Caco-2 (cell line): ENCODE data around the gene CARD9. TPM values are rescaled to one million over a fixed set of nuclear protein-coding genes. Genes with fewer than 3 reads are reported as not detected.

Source experiments
- BruUV-seq: library from RNA; stranded (reverse); fragments of 400-500 nt; replicated peaks from 2 replicates; lab custom pipeline; 2021; lab: Mats Ljungman, UMichigan
- CTCF ChIA-PET: fragments of 300-600 bp; sonication (Branson Sonifier 250); formaldehyde crosslinking; loops from one replicate; lab custom pipeline; 2022; ENCODE audit warnings: antibody characterized with exemption; lab: Charles Lee
- POLR2A ChIA-PET: fragments of 300-600 bp; sonication (Branson Sonifier 250); formaldehyde crosslinking; loops from one replicate; lab custom pipeline; 2022; ENCODE audit warnings: antibody characterized with exemption; lab: Charles Lee
- DNase-seq, 2 experiments: peaks; one replicate each; pipeline versions ENCODE4 v3.0.0 to v3.0.0-alpha.2; 2020 to 2022
- H3K27me3 ChIP-seq: replicated peaks from 2 replicates; pipeline ENCODE4 v1.6.0; 2011; ENCODE audit warnings: low read length; ENCODE audit not compliant: control insufficient read depth, insufficient read depth
- H3K36me3 ChIP-seq: 2 replicates; pipeline ENCODE4 v1.5.1; 2011; ENCODE audit warnings: low read length; ENCODE audit not compliant: control insufficient read depth, insufficient read depth
- H3K4me1 ChIP-seq: fragments of 250-450 bp; sonication (Bioruptor Pico); 2 replicates; pipeline ENCODE4 v1.5.1; 2020; ENCODE audit warnings: mild to moderate bottlenecking
- H3K4me3 ChIP-seq: 2 replicates; pipeline ENCODE4 v1.5.1; 2011; ENCODE audit warnings: low read depth, mild to moderate bottlenecking, control low read depth, low read length
- H3K9me3 ChIP-seq: fragments of 250-450 bp; sonication (Bioruptor Pico); 2 replicates; pipeline ENCODE4 v1.5.1; 2020; ENCODE audit warnings: mild to moderate bottlenecking, moderate library complexity
- H3K27ac Mint-ChIP-seq: one replicate; pipeline ENCODE4 v1.8.0; 2022; ENCODE audit warnings: mixed read lengths; ENCODE audit not compliant: unreplicated experiment
- H3K27me3 Mint-ChIP-seq: one replicate; pipeline ENCODE4 v1.8.0; 2022; ENCODE audit warnings: mixed read lengths; ENCODE audit not compliant: insufficient read depth, unreplicated experiment
- H3K36me3 Mint-ChIP-seq: one replicate; pipeline ENCODE4 v1.8.0; 2022; ENCODE audit warnings: mild to moderate bottlenecking, mixed read lengths; ENCODE audit not compliant: insufficient read depth, unreplicated experiment
- H3K4me1 Mint-ChIP-seq: one replicate; pipeline ENCODE4 v1.8.0; 2022; ENCODE audit warnings: low read depth, mixed read lengths; ENCODE audit not compliant: unreplicated experiment
- H3K4me3 Mint-ChIP-seq: one replicate; pipeline ENCODE4 v1.8.0; 2022; ENCODE audit warnings: mild to moderate bottlenecking, moderate library complexity, mixed read lengths; ENCODE audit not compliant: unreplicated experiment
- H3K9me3 Mint-ChIP-seq: one replicate; pipeline ENCODE4 v1.8.0; 2022; ENCODE audit warnings: mixed read lengths; ENCODE audit not compliant: unreplicated experiment
- CTCF ChIP-seq, 2 experiments: fragments of 200-600 bp in 1 of 2; IDR thresholded peaks; 1 replicate in 1 of 2; 2 replicates in 1 of 2; pipeline versions ENCODE4 v1.5.1 to v1.8.0; 2011 to 2022; ENCODE audit warnings: antibody characterized with exemption in 1 of 2, control low read depth in 1 of 2, inconsistent platforms in 1 of 2, low read depth in 1 of 2, low read length in 1 of 2, mild to moderate bottlenecking in 1 of 2, moderate library complexity in 1 of 2; ENCODE audit not compliant: insufficient read depth in 1 of 2, severe bottlenecking in 1 of 2, unreplicated experiment in 1 of 2
- intact Hi-C: fragments of 100-400 bp; cut with micrococcal nuclease; formaldehyde crosslinking; loops from one replicate; pipeline ENCODE4 v1.10.0; 2022; ENCODE audit not compliant: unreplicated experiment
- total RNA-seq: library from RNA; stranded (reverse); gene quantifications from 2 replicates; pipeline ENCODE4 v1.2.3, GENCODE V29; 2022

The CARD9 gene
- total RNA-seq, 1 experiment from 2014 or later: 1.7 TPM

GRCh38 chr9:136331556-136332481, 41.6 kb downstream of the CARD9 start:
- Mint-ChIP-seq H3K36me3 (peaks cover 18% of the 10 kb centered on the region), H3K27me3 (no peaks in the 10 kb centered on the region), H3K9me3 (no peaks in the 10 kb centered on the region), H3K27ac (no peak overlapping the region), H3K4me3 (no peak overlapping the region), H3K4me1 (peaks cover 6% of the 10 kb centered on the region)
- POLR2A ChIA-PET: no interaction called here
- BruUV-seq: no TSS peak
- H3K27me3 ChIP-seq: no peaks in the 10 kb centered on the region
- intact Hi-C loops: no loop called here
- no peaks in the 10 kb centered on the region for H3K36me3 ChIP-seq
- CTCF ChIA-PET: no interaction called here
- no peak overlapping the region for H3K4me3 ChIP-seq
- no peak for TF ChIP-seq CTCF (IDR thresholded peaks at IDR 0.05; ENCODE audit: insufficient read depth in 1 of 2, low read depth in 1 of 2, low read length in 1 of 2, severe bottlenecking in 1 of 2, unreplicated experiment in 1 of 2)
- no peak for DNase-seq
- peaks cover 16% of the 10 kb centered on the region for H3K4me1 ChIP-seq
- no peaks in the 10 kb centered on the region for H3K9me3 ChIP-seq

- CTCF ChIA-PET: no interaction called here
- POLR2A ChIA-PET: no interaction called here
- TF ChIP-seq CTCF (IDR thresholded peaks at IDR 0.05; ENCODE audit: insufficient read depth in 1 of 2, low read depth in 1 of 2, low read length in 1 of 2, severe bottlenecking in 1 of 2, unreplicated experiment in 1 of 2): no peak
- Histone ChIP-seq H3K4me3 (no peak overlapping the region), H3K4me1 (peaks cover 24% of the 10 kb centered on the region), H3K36me3 (no peaks in the 10 kb centered on the region), H3K27me3 (no peaks in the 10 kb centered on the region), H3K9me3 (no peaks in the 10 kb centered on the region)
- no TSS peak for BruUV-seq
- no peaks in the 10 kb centered on the region for H3K9me3 Mint-ChIP-seq
- peaks cover 18% of the 10 kb centered on the region for H3K36me3 Mint-ChIP-seq
- peaks cover 6% of the 10 kb centered on the region for H3K4me1 Mint-ChIP-seq
- no peak for DNase-seq
- H3K27ac Mint-ChIP-seq: no peak overlapping the region
- intact Hi-C loops: no loop called here
- H3K27me3 Mint-ChIP-seq: no peaks in the 10 kb centered on the region
- no peak overlapping the region for H3K4me3 Mint-ChIP-seq
These were observed 42.4 kb downstream of the CARD9 start for GRCh38 chr9:136331030-136331429.

GRCh38 chr9:136330406-136330990, 43.0 kb downstream of the CARD9 start:
- peaks cover 27% of the 10 kb centered on the region for H3K4me1 ChIP-seq
- no peak overlapping the region for H3K27ac Mint-ChIP-seq
- H3K4me3 ChIP-seq: no peak overlapping the region
- no peak overlapping the region for H3K4me3 Mint-ChIP-seq
- H3K36me3 Mint-ChIP-seq: peaks cover 18% of the 10 kb centered on the region
- ChIA-PET POLR2A (no interaction called here), CTCF (interaction anchor here (1.2 kb wide), 1 partner anchor 15 kb away, joined by 3 read pairs; no protein-coding TSS in a partner anchor)
- DNase-seq: no peak
- no peaks in the 10 kb centered on the region for H3K9me3 ChIP-seq
- H3K9me3 Mint-ChIP-seq: no peaks in the 10 kb centered on the region
- intact Hi-C loops: no loop called here
- no peak for TF ChIP-seq CTCF (IDR thresholded peaks at IDR 0.05; ENCODE audit: insufficient read depth in 1 of 2, low read depth in 1 of 2, low read length in 1 of 2, severe bottlenecking in 1 of 2, unreplicated experiment in 1 of 2)
- H3K4me1 Mint-ChIP-seq: peaks cover 6% of the 10 kb centered on the region
- no TSS peak for BruUV-seq
- no peaks in the 10 kb centered on the region for H3K27me3 ChIP-seq
- H3K36me3 ChIP-seq: no peaks in the 10 kb centered on the region
- H3K27me3 Mint-ChIP-seq: no peaks in the 10 kb centered on the region
